Heart left ventricle (tissue), 13 donors: ENCODE results near the gene PPT1.

Experiments
- CTCF ChIP-seq, 12 donors: fragments of 200-600 bp; sonication (generic) in 4 of 12; IDR thresholded peaks; one replicate each; pipeline versions ENCODE4 v1.5.0 to v1.8.0; 2018 to 2022; ENCODE audit warnings: antibody characterized with exemption in 12 of 12, mild to moderate bottlenecking in 5 of 12
- POLR2A ChIP-seq, 2 donors: fragments of 450-650 bp; IDR thresholded peaks; one replicate each; pipeline ENCODE4 v1.6.1; 2017; ENCODE audit warnings: antibody characterized with exemption in 2 of 2, mild to moderate bottlenecking in 2 of 2, moderate library complexity in 2 of 2
- donor health status: ischemic (EF 13 %, LVEDD 7.1; RV severe dilation, severe dysfunction).
- donor health status: DM: no; HTN: yes; CAD: no.
- donor health status: DM: no; HTN: no; CAD: no.
- donor health status: ischemic (EF 25% LVEDD 6.9; RV normal size, moderate dysfunction).
- donor health status: ischemic (EF 25% LVEDD 5.7; RV mildly dilated, moderate dysfunction).
- donor health status: ischemic (EF 35%, LVEDD 5.7; RV mildly dilated, moderate dysfunction).
- donor health status: nonischemic (EF 11% LVEDD 7.7; RV severe dilation, severe dysfunction).
- donor health status: DM: yes; HTN: yes; CAD: no.
- donor health status: PGD.
- donor health status: ischemic (EF 29% LVEDD 5.4; RV normal size, mild dysfunction).
- donor health status: nonischemic (EF 23%, LVEDD 6.1; RV moderate dilation, normal function).

GRCh38 chr1:40110389-40110788, 13.3 kb upstream of the PPT1 start:
- TF ChIP-seq CTCF (IDR thresholded peaks at IDR 0.05) (no peak), POLR2A (IDR thresholded peaks at IDR 0.05) (no peak)
